ENCODE data around the gene HS3ST3B1.

The HS3ST3B1 gene

GRCh38 chr17:14376666-14377065 lies 75.8 kb downstream of the HS3ST3B1 start (continued):
- TF ChIP-seq MEIS1 (CRISPR knock-in tag; IDR thresholded peaks at IDR 0.05; ENCODE audit: borderline replicate concordance) = no peak
- no peak for TF ChIP-seq ZNF529 (tag by site-specific recombination; IDR thresholded peaks at IDR 0.05; ENCODE audit: insufficient replicate concordance)
- TF ChIP-seq ZNF792 (tag by site-specific recombination; IDR thresholded peaks at IDR 0.05) = no peak
- TF ChIP-seq ATF2 (tag by site-specific recombination; IDR thresholded peaks at IDR 0.05; ENCODE audit: low read depth) = no peak
- TF ChIP-seq SP2 (tag by site-specific recombination; IDR thresholded peaks at IDR 0.05) = no peak
- no peak for TF ChIP-seq ZNF223 (tag by site-specific recombination; IDR thresholded peaks at IDR 0.05)
- no peak for TF ChIP-seq ZNF707 (tag by site-specific recombination; IDR thresholded peaks at IDR 0.05)
- TF ChIP-seq REST (tag by site-specific recombination; IDR thresholded peaks at IDR 0.05) = no peak
- no peak for TF ChIP-seq ZIC2 (tag by site-specific recombination; IDR thresholded peaks at IDR 0.05)

GRCh38 chr17:14381606-14382005 lies 80.7 kb downstream of the HS3ST3B1 start:
- Histone ChIP-seq H3K27ac (ENCODE audit: extremely low read depth, low read depth, low read length) (no peak overlapping the region), H3K4me3 (ENCODE audit: low read depth, low read length) (no peak overlapping the region), H3K4me1 (ENCODE audit: control insufficient read depth, insufficient read depth, low read length) (no peaks in the 10 kb centered on the region), H3K36me3 (ENCODE audit: control insufficient read depth in 2 of 2, insufficient read depth in 1 of 2, low read length in 2 of 2) (no peaks in the 10 kb centered on the region), H3K9me3 (ENCODE audit: control insufficient read depth, insufficient read depth, low read depth, low read length) (no peaks in the 10 kb centered on the region)
- CTCF ChIA-PET = no interaction called here
- POLR2A ChIA-PET = no interaction called here
- TF ChIP-seq ZNF843 (tag by site-specific recombination; IDR thresholded peaks at IDR 0.05) = no peak
- no peak for TF ChIP-seq ZNF114 (tag by site-specific recombination; IDR thresholded peaks at IDR 0.05)
- no peak for TF ChIP-seq ZNF416 (tag by site-specific recombination; IDR thresholded peaks at IDR 0.05)
- no peak for TF ChIP-seq ZNF610 (tag by site-specific recombination; IDR thresholded peaks at IDR 0.05; ENCODE audit: borderline replicate concordance)
- no peak for TF ChIP-seq TSHZ1 (tag by site-specific recombination; IDR thresholded peaks at IDR 0.05; ENCODE audit: borderline replicate concordance)
- no peak for TF ChIP-seq ZFHX2 (tag by site-specific recombination; conservative IDR thresholded peaks at IDR 0.05)
- no peak for TF ChIP-seq ZNF639 (tag by site-specific recombination; IDR thresholded peaks at IDR 0.05)
- TF ChIP-seq ZNF777 (tag by site-specific recombination; IDR thresholded peaks at IDR 0.05; ENCODE audit: borderline replicate concordance) = no peak
- TF ChIP-seq ZNF274 (IDR thresholded peaks at IDR 0.05; ENCODE audit: low read length) = no peak
- no peak for TF ChIP-seq ZNF274 (tag by site-specific recombination; IDR thresholded peaks at IDR 0.05; ENCODE audit: borderline replicate concordance)
- no peak for TF ChIP-seq SCRT2 (tag by site-specific recombination; IDR thresholded peaks at IDR 0.05)
- no peak for TF ChIP-seq ZNF174 (tag by site-specific recombination; IDR thresholded peaks at IDR 0.05)
- no peak for TF ChIP-seq ZNF391 (tag by site-specific recombination; IDR thresholded peaks at IDR 0.05; ENCODE audit: borderline replicate concordance, low read depth)
- no peak for TF ChIP-seq ZNF837 (tag by site-specific recombination; IDR thresholded peaks at IDR 0.05)
- TF ChIP-seq ZNF513 (tag by site-specific recombination; IDR thresholded peaks at IDR 0.05) = no peak
- no peak for TF ChIP-seq OSR2 (tag by site-specific recombination; IDR thresholded peaks at IDR 0.05)
- no peak for TF ChIP-seq ZXDB (tag by site-specific recombination; IDR thresholded peaks at IDR 0.05)
- no peak for TF ChIP-seq ZBTB48 (tag by site-specific recombination; IDR thresholded peaks at IDR 0.05)
- no peak for TF ChIP-seq HOXC10 (CRISPR knock-in tag; IDR thresholded peaks at IDR 0.05)
